MM.1S (cell line): ENCODE measurements around the gene C5AR1.

ENCODE experiments used
- CTCF ChIP-seq: fragments of 300-600 bp; sonication (generic); IDR thresholded peaks from 2 replicates; pipeline ENCODE4 v1.5.1; 2016; ENCODE audit warnings: antibody characterized with exemption, low read length, mixed read lengths
- EZH2 ChIP-seq: fragments of 300-600 bp; sonication (generic); optimal IDR thresholded peaks from 2 replicates; pipeline ENCODE3; 2017; ENCODE audit warnings: low read depth, mild to moderate bottlenecking, antibody characterized with exemption, low read length, mixed read lengths
- EZH2phosphoT487 ChIP-seq: fragments of 300-600 bp; sonication (generic); IDR thresholded peaks from 2 replicates; pipeline ENCODE4 v1.6.1; 2018; ENCODE audit warnings: antibody characterized with exemption, low read length

- TF ChIP-seq CTCF (no peak), EZH2phosphoT487 (no peak), EZH2 (no peak)
Observed at GRCh38 chr19:47269596-47269995, 40.1 kb upstream of the C5AR1 start.
